ENCODE results near the gene RASGRF2.

The RASGRF2 gene

GRCh38 chr5:81003811-81004386 lies 43.7 kb downstream of the RASGRF2 start:
- no peak overlapping the region for H3K23ac ChIP-seq (ENCODE audit: low read length)
- H3K9ac ChIP-seq (ENCODE audit: low read length) = no peak overlapping the region
- H4K8ac ChIP-seq (ENCODE audit: low read depth, low read length) = no peak overlapping the region
- DNase-seq = no peak
- no peak overlapping the region for H2BK15ac ChIP-seq (replicated peaks; ENCODE audit: low read depth)
- H3K18ac ChIP-seq (ENCODE audit: low read length) = no peak overlapping the region
- no peak overlapping the region for H4K5ac ChIP-seq (ENCODE audit: low read length)
- H3K27me3 ChIP-seq (ENCODE audit: insufficient read depth, low read length, poor library complexity) = no peaks in the 10 kb centered on the region
- H3K56ac ChIP-seq (ENCODE audit: low read length) = no peak overlapping the region
- H3K4me1 ChIP-seq (ENCODE audit: control insufficient read depth, low read depth, low read length) = no peaks in the 10 kb centered on the region
- H3K4me3 ChIP-seq (ENCODE audit: low read length) = no peak overlapping the region
- no peak overlapping the region for H3K4ac ChIP-seq (ENCODE audit: low read depth, low read length)
- H2AK5ac ChIP-seq (ENCODE audit: low read length) = no peak overlapping the region
- H3K79me1 ChIP-seq (ENCODE audit: low read length) = no peaks in the 10 kb centered on the region
- H2BK5ac ChIP-seq (ENCODE audit: low read length) = no peak overlapping the region
- H3K79me2 ChIP-seq (ENCODE audit: control insufficient read depth, insufficient read depth, low read length) = no peaks in the 10 kb centered on the region
- no peak overlapping the region for H2BK120ac ChIP-seq (ENCODE audit: low read depth, low read length)
- no peak overlapping the region for H3K27ac ChIP-seq (ENCODE audit: low read depth, low read length)
- WGBS (ENCODE audit: extremely low coverage, insufficient coverage, low lambda C conversion rate) = no CpG with 5 or more reads among the region's 4 CpGs
- H3K4me2 ChIP-seq (ENCODE audit: low read length) = no peak overlapping the region
- no peaks in the 10 kb centered on the region for H3K36me3 ChIP-seq (ENCODE audit: control insufficient read depth, insufficient read depth, low read length)

- Histone ChIP-seq H3K79me1 (ENCODE audit: low read length) (no peaks in the 10 kb centered on the region), H2BK5ac (ENCODE audit: low read length) (no peak overlapping the region), H3K4me1 (ENCODE audit: control insufficient read depth, low read depth, low read length) (no peaks in the 10 kb centered on the region), H3K56ac (ENCODE audit: low read length) (no peak overlapping the region), H4K5ac (ENCODE audit: low read length) (no peak overlapping the region), H3K23ac (ENCODE audit: low read length) (no peak overlapping the region), H3K79me2 (ENCODE audit: control insufficient read depth, insufficient read depth, low read length) (no peaks in the 10 kb centered on the region), H2BK15ac (replicated peaks; ENCODE audit: low read depth) (no peak overlapping the region), H3K4ac (ENCODE audit: low read depth, low read length) (no peak overlapping the region), H3K36me3 (ENCODE audit: control insufficient read depth, insufficient read depth, low read length) (no peaks in the 10 kb centered on the region), H2BK120ac (ENCODE audit: low read depth, low read length) (no peak overlapping the region), H4K8ac (ENCODE audit: low read depth, low read length) (no peak overlapping the region), H3K9ac (ENCODE audit: low read length) (no peak overlapping the region), H3K18ac (ENCODE audit: low read length) (no peak overlapping the region), H3K4me2 (ENCODE audit: low read length) (no peak overlapping the region), H3K27me3 (ENCODE audit: insufficient read depth, low read length, poor library complexity) (no peaks in the 10 kb centered on the region), H3K27ac (ENCODE audit: low read depth, low read length) (no peak overlapping the region), H3K4me3 (ENCODE audit: low read length) (no peak overlapping the region), H2AK5ac (ENCODE audit: low read length) (no peak overlapping the region)
- WGBS (ENCODE audit: extremely low coverage, insufficient coverage, low lambda C conversion rate) = no CpG with 5 or more reads among the region's 4 CpGs
- DNase-seq = no peak
Measured at GRCh38 chr5:81005708-81006107, 45.5 kb downstream of the RASGRF2 start.

GRCh38 chr5:81006231-81006630 lies 46.1 kb downstream of the RASGRF2 start:
- no peaks in the 10 kb centered on the region for H3K36me3 ChIP-seq (ENCODE audit: control insufficient read depth, insufficient read depth, low read length)
- no peaks in the 10 kb centered on the region for H3K27me3 ChIP-seq (ENCODE audit: insufficient read depth, low read length, poor library complexity)
- H3K79me2 ChIP-seq (ENCODE audit: control insufficient read depth, insufficient read depth, low read length) = no peaks in the 10 kb centered on the region
- DNase-seq = no peak
- no peak overlapping the region for H3K56ac ChIP-seq (ENCODE audit: low read length)
- no peak overlapping the region for H2BK120ac ChIP-seq (ENCODE audit: low read depth, low read length)
- H2BK15ac ChIP-seq (replicated peaks; ENCODE audit: low read depth) = no peak overlapping the region
- H3K4me2 ChIP-seq (ENCODE audit: low read length) = no peak overlapping the region
- H3K18ac ChIP-seq (ENCODE audit: low read length) = no peak overlapping the region
- H4K8ac ChIP-seq (ENCODE audit: low read depth, low read length) = no peak overlapping the region
- no peak overlapping the region for H2AK5ac ChIP-seq (ENCODE audit: low read length)
- no peak overlapping the region for H4K5ac ChIP-seq (ENCODE audit: low read length)
- H3K9ac ChIP-seq (ENCODE audit: low read length) = no peak overlapping the region
- H2BK5ac ChIP-seq (ENCODE audit: low read length) = no peak overlapping the region
- H3K4me3 ChIP-seq (ENCODE audit: low read length) = no peak overlapping the region
- no peak overlapping the region for H3K27ac ChIP-seq (ENCODE audit: low read depth, low read length)
- no peaks in the 10 kb centered on the region for H3K4me1 ChIP-seq (ENCODE audit: control insufficient read depth, low read depth, low read length)
- no peaks in the 10 kb centered on the region for H3K79me1 ChIP-seq (ENCODE audit: low read length)
- no peak overlapping the region for H3K4ac ChIP-seq (ENCODE audit: low read depth, low read length)
- no peak overlapping the region for H3K23ac ChIP-seq (ENCODE audit: low read length)

- Histone ChIP-seq H3K79me1 (ENCODE audit: low read length) (no peaks in the 10 kb centered on the region), H3K4me3 (ENCODE audit: low read length) (no peak overlapping the region), H2BK120ac (ENCODE audit: low read depth, low read length) (no peak overlapping the region), H3K18ac (ENCODE audit: low read length) (no peak overlapping the region), H3K4me2 (ENCODE audit: low read length) (no peak overlapping the region), H2AK5ac (ENCODE audit: low read length) (no peak overlapping the region), H2BK15ac (replicated peaks; ENCODE audit: low read depth) (no peak overlapping the region), H3K27ac (ENCODE audit: low read depth, low read length) (no peak overlapping the region), H3K36me3 (ENCODE audit: control insufficient read depth, insufficient read depth, low read length) (no peaks in the 10 kb centered on the region), H3K4me1 (ENCODE audit: control insufficient read depth, low read depth, low read length) (no peaks in the 10 kb centered on the region), H4K8ac (ENCODE audit: low read depth, low read length) (no peak overlapping the region), H3K56ac (ENCODE audit: low read length) (no peak overlapping the region), H3K4ac (ENCODE audit: low read depth, low read length) (no peak overlapping the region), H4K5ac (ENCODE audit: low read length) (no peak overlapping the region), H2BK5ac (ENCODE audit: low read length) (no peak overlapping the region), H3K79me2 (ENCODE audit: control insufficient read depth, insufficient read depth, low read length) (no peaks in the 10 kb centered on the region), H3K23ac (ENCODE audit: low read length) (no peak overlapping the region), H3K9ac (ENCODE audit: low read length) (no peak overlapping the region), H3K27me3 (ENCODE audit: insufficient read depth, low read length, poor library complexity) (no peaks in the 10 kb centered on the region)
- DNase-seq = no peak
- WGBS (ENCODE audit: extremely low coverage, insufficient coverage, low lambda C conversion rate) = no CpG with 5 or more reads among the region's 8 CpGs
Measured at GRCh38 chr5:81006947-81007636, 46.9 kb downstream of the RASGRF2 start.

GRCh38 chr5:81007637-81008027 lies 47.5 kb downstream of the RASGRF2 start:
- no peaks in the 10 kb centered on the region for H3K79me1 ChIP-seq (ENCODE audit: low read length)
- H4K8ac ChIP-seq (ENCODE audit: low read depth, low read length) = no peak overlapping the region
- H3K4me3 ChIP-seq (ENCODE audit: low read length) = no peak overlapping the region
- no peak overlapping the region for H2BK15ac ChIP-seq (replicated peaks; ENCODE audit: low read depth)
- no peak overlapping the region for H3K9ac ChIP-seq (ENCODE audit: low read length)
- H4K5ac ChIP-seq (ENCODE audit: low read length) = no peak overlapping the region
- H3K27me3 ChIP-seq (ENCODE audit: insufficient read depth, low read length, poor library complexity) = no peaks in the 10 kb centered on the region
- H3K18ac ChIP-seq (ENCODE audit: low read length) = no peak overlapping the region
- no peaks in the 10 kb centered on the region for H3K79me2 ChIP-seq (ENCODE audit: control insufficient read depth, insufficient read depth, low read length)
- H3K4ac ChIP-seq (ENCODE audit: low read depth, low read length) = no peak overlapping the region
- no peak for DNase-seq
- H2AK5ac ChIP-seq (ENCODE audit: low read length) = no peak overlapping the region
- H3K4me2 ChIP-seq (ENCODE audit: low read length) = no peak overlapping the region
- H3K23ac ChIP-seq (ENCODE audit: low read length) = no peak overlapping the region
- no peaks in the 10 kb centered on the region for H3K4me1 ChIP-seq (ENCODE audit: control insufficient read depth, low read depth, low read length)
- no peak overlapping the region for H3K27ac ChIP-seq (ENCODE audit: low read depth, low read length)
- H2BK120ac ChIP-seq (ENCODE audit: low read depth, low read length) = no peak overlapping the region
- no peak overlapping the region for H2BK5ac ChIP-seq (ENCODE audit: low read length)
- WGBS (ENCODE audit: extremely low coverage, insufficient coverage, low lambda C conversion rate) = no CpG with 5 or more reads among the region's 5 CpGs
- no peaks in the 10 kb centered on the region for H3K36me3 ChIP-seq (ENCODE audit: control insufficient read depth, insufficient read depth, low read length)
- no peak overlapping the region for H3K56ac ChIP-seq (ENCODE audit: low read length)

Measured in mesendoderm (in vitro differentiated cells).